GM12878 (cell line): ENCODE data around the gene HIP1. TPM values are rescaled to one million over a fixed set of nuclear protein-coding genes. Genes with fewer than 3 reads are reported as not detected.

Experiments
- ASH2L ChIP-seq: fragments of 300-600, 200-600 bp; sonication (generic); IDR thresholded peaks from 2 replicates; pipeline ENCODE4 v1.6.1; 2017; ENCODE audit warnings: low read depth, mild to moderate bottlenecking, borderline replicate concordance
- JUNB ChIP-seq: IDR thresholded peaks from 2 replicates; pipeline ENCODE4 v1.6.1; 2016; ENCODE audit warnings: antibody characterized with exemption, mild to moderate bottlenecking
- MTA3 ChIP-seq: IDR thresholded peaks from 2 replicates; pipeline ENCODE4 v1.6.1; 2012; ENCODE audit warnings: low read length, inconsistent platforms, borderline replicate concordance
- MYB ChIP-seq: fragments of 150-350 bp; IDR thresholded peaks from 2 replicates; pipeline ENCODE4 v1.6.1; 2014; ENCODE audit warnings: mild to moderate bottlenecking, low read depth, low read length, borderline replicate concordance
- PAX8 ChIP-seq: fragments of 450-650 bp; IDR thresholded peaks from 2 replicates; pipeline ENCODE4 v1.6.1; 2017; ENCODE audit warnings: mild to moderate bottlenecking, moderate library complexity
- RAD51 ChIP-seq: fragments of 450-650 bp; IDR thresholded peaks from 2 replicates; pipeline ENCODE4 v1.6.1; 2016; ENCODE audit warnings: moderate library complexity, mild to moderate bottlenecking, inconsistent platforms
- SKIL ChIP-seq: fragments of 450-650 bp; IDR thresholded peaks from 2 replicates; pipeline ENCODE4 v1.6.1; 2017; ENCODE audit warnings: mild to moderate bottlenecking, low read depth, inconsistent platforms; ENCODE audit not compliant: poor library complexity, severe bottlenecking
- SMARCA5 ChIP-seq: fragments of 450-650 bp; IDR thresholded peaks from 2 replicates; pipeline ENCODE4 v1.6.1; 2017; ENCODE audit warnings: mild to moderate bottlenecking
- STAT1 ChIP-seq: fragments of 450-650 bp; conservative IDR thresholded peaks from 2 replicates; pipeline ENCODE4 v1.6.1; 2014; ENCODE audit warnings: antibody characterized with exemption, mild to moderate bottlenecking
- TCF7 ChIP-seq: IDR thresholded peaks from 2 replicates; pipeline ENCODE4 v1.6.1; 2014; ENCODE audit warnings: antibody characterized with exemption, borderline replicate concordance
- ZBTB40 ChIP-seq: fragments of 450-650 bp; IDR thresholded peaks from 2 replicates; pipeline ENCODE4 v1.6.1; 2016; ENCODE audit warnings: mild to moderate bottlenecking, moderate library complexity, borderline replicate concordance
- ZNF592 ChIP-seq: fragments of 450-650 bp; IDR thresholded peaks from 2 replicates; pipeline ENCODE4 v1.6.1; 2017; ENCODE audit warnings: mild to moderate bottlenecking, moderate library complexity
- polyA plus RNA-seq, 11 experiments: library from polyadenylated mRNA; depleted of rRNA in 4 of 11; unstranded in 6 of 11; stranded (reverse) in 5 of 11; fragments of >200 nt; fragmentation: Nextera tagmentation in 4 of 11; fragmentation: Illumina TruSeq in 1 of 11; extraction: Ambion mirVana in 4 of 11; extraction: Trizol in 1 of 11; gene quantifications; 1 replicate in 1 of 11; 2 replicates in 10 of 11; pipeline versions ENCODE4 v1.2.1 to v1.2.3, GENCODE V29; 2011 to 2016; ENCODE audit warnings: inconsistent platforms in 2 of 11, missing spikeins in 2 of 11, low read depth in 1 of 11
- total RNA-seq, 4 experiments: library from RNA; depleted of rRNA in 3 of 4; stranded (reverse); fragments of >200 nt in 3 of 4; fragmentation: Illumina TruSeq in 1 of 4; extraction: Trizol in 1 of 4; gene quantifications; 2 replicates each; pipeline versions ENCODE4 v1.2.1 to v1.2.3, GENCODE V29; 2013 to 2021

HIP1 gene
- total and polyA plus RNA-seq, 10 of the 15 experiments (the other 5 are each of a cell fraction or from before 2014, with no cell fraction given) = 1.2 to 9.7 (median 3.2) TPM

- no peak for TF ChIP-seq SKIL
- no peak for TF ChIP-seq SMARCA5
- no peak for TF ChIP-seq JUNB
- TF ChIP-seq RAD51 = no peak
- no peak for TF ChIP-seq ZNF592
- no peak for TF ChIP-seq MYB
- TF ChIP-seq MTA3 = no peak
- TF ChIP-seq STAT1 = no peak
- TF ChIP-seq TCF7 = no peak
- TF ChIP-seq ASH2L = no peak
- TF ChIP-seq ZBTB40 = no peak
- TF ChIP-seq PAX8 = no peak
Observed at GRCh38 chr7:75625868-75626267, 112.9 kb downstream of the HIP1 start (continued).
